Measurements from ENCODE around the gene HBA1.
"Not testable (repeated sequence)": the region's sequence is repeated elsewhere in the genome, so short reads cannot be mapped to it uniquely, and the experiment has no call there.

The HBA1 gene

GRCh38 chr16:176477-177382 is at the start of gene HBA1:
HBA1 (plus strand) TSS chr16:176680; CDS start chr16:176717, 37 bp downstream.
- not testable (repeated sequence) for DNase-seq (ENCODE audit: low read depth)

- no peak for DNase-seq (ENCODE audit: low read depth)
These were observed 47.4 kb upstream of the HBA1 start for GRCh38 chr16:129075-129474.

- no peak for DNase-seq (ENCODE audit: low read depth)
These were observed 45.8 kb upstream of the HBA1 start for GRCh38 chr16:130533-131173.

GRCh38 chr16:132120-132519 is 44.4 kb upstream of the HBA1 start:
- no peak for DNase-seq (ENCODE audit: low read depth)

GRCh38 chr16:133716-134115 is 42.8 kb upstream of the HBA1 start:
- DNase-seq (ENCODE audit: low read depth), result no peak

GRCh38 chr16:138049-138417 is 38.4 kb upstream of the HBA1 start:
- DNase-seq (ENCODE audit: low read depth), result no peak

GRCh38 chr16:140175-140857 is 36.2 kb upstream of the HBA1 start:
- DNase-seq (ENCODE audit: low read depth), result no peak

GRCh38 chr16:142405-142967 is 34.0 kb upstream of the HBA1 start:
- DNase-seq (ENCODE audit: low read depth), result no peak

GRCh38 chr16:143047-143446 is 33.4 kb upstream of the HBA1 start:
- no peak for DNase-seq (ENCODE audit: low read depth)

GRCh38 chr16:143456-143855 is 33.0 kb upstream of the HBA1 start:
- no peak for DNase-seq (ENCODE audit: low read depth)

GRCh38 chr16:144797-145252 is 31.7 kb upstream of the HBA1 start:
- no peak for DNase-seq (ENCODE audit: low read depth)

- no peak for DNase-seq (ENCODE audit: low read depth)
These were observed 29.8 kb upstream of the HBA1 start for GRCh38 chr16:146646-147045.

- DNase-seq (ENCODE audit: low read depth), result no peak
These were observed 27.3 kb upstream of the HBA1 start for GRCh38 chr16:149024-149660.

GRCh38 chr16:152141-153128 is 24.0 kb upstream of the HBA1 start, which contains the start of gene HBZ:
HBZ (plus strand) TSS chr16:152644; CDS start chr16:152910, 266 bp downstream.
- DNase-seq (ENCODE audit: low read depth), result no peak

GRCh38 chr16:153129-153521 is 23.4 kb upstream of the HBA1 start:
- not testable (repeated sequence) for DNase-seq (ENCODE audit: low read depth)

- not testable (repeated sequence) for DNase-seq (ENCODE audit: low read depth)
These were observed 22.8 kb upstream of the HBA1 start for GRCh38 chr16:153550-154216.

GRCh38 chr16:154217-155030 is 22.1 kb upstream of the HBA1 start:
- no peak for DNase-seq (ENCODE audit: low read depth)

- DNase-seq (ENCODE audit: low read depth), result no peak
These were observed 21.5 kb upstream of the HBA1 start for GRCh38 chr16:155031-155398.

Measured in stimulated activated CD8-positive, alpha-beta memory T cell treated with anti-CD3 and anti-CD28 coated beads, Interleukin-15, amount 100 ng/mL, for 24 hours (primary cell).